ENCODE results near the gene OVCA2.

DNA sequence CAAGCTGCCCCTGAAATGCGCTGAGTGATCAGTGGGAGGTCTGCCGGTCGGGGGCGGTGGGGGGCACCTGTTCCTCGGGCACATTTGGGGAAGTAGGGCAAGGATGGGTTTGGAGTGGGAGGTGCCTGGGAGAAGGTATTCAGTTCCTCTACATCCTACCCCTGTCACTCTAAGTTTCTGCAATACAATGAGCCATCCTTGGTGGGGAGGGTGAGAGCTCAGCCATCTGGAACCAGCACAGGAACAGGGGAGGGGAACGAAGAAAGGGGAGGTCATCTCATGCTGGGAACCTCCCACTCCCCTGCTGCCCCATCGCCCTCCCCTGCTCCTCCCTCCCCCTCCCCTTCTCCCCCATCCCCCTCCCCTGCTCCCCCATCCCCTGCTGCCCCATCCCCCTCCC, 7.7 kb upstream of the OVCA2 start:
- no peak for TF ChIP-seq POLR2AphosphoS5 (IDR thresholded peaks at IDR 0.05)
- TF ChIP-seq, protein P1, sequence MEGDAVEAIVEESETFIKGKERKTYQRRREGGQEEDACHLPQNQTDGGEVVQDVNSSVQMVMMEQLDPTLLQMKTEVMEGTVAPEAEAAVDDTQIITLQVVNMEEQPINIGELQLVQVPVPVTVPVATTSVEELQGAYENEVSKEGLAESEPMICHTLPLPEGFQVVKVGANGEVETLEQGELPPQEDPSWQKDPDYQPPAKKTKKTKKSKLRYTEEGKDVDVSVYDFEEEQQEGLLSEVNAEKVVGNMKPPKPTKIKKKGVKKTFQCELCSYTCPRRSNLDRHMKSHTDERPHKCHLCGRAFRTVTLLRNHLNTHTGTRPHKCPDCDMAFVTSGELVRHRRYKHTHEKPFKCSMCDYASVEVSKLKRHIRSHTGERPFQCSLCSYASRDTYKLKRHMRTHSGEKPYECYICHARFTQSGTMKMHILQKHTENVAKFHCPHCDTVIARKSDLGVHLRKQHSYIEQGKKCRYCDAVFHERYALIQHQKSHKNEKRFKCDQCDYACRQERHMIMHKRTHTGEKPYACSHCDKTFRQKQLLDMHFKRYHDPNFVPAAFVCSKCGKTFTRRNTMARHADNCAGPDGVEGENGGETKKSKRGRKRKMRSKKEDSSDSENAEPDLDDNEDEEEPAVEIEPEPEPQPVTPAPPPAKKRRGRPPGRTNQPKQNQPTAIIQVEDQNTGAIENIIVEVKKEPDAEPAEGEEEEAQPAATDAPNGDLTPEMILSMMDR (IDR thresholded peaks at IDR 0.05 in 8 of 11, conservative IDR thresholded peaks at IDR 0.05 in 3 of 11): no peak

All from spleen (tissue), 7 donors.